Skin of body (tissue), 2 donors: Measurements from ENCODE around the gene ANO6. TPM values are rescaled to one million over a fixed set of nuclear protein-coding genes. Genes with fewer than 3 reads are reported as not detected.
"Not testable (repeated sequence)": the region's sequence is repeated elsewhere in the genome, so short reads cannot be mapped to it uniquely, and the experiment has no call there.

Experiments
- DNase-seq: peaks from one replicate; lab custom pipeline; 2025; lab: John Stamatoyannopoulos, UW
- total RNA-seq: library from RNA; depleted of rRNA; stranded (reverse); fragments of >200 nt; gene quantifications from one replicate; pipeline ENCODE4 v1.2.3, GENCODE V29; 2014

ANO6 gene
- total RNA-seq, 1 donor from 2014 or later: 55.6 TPM

DNA sequence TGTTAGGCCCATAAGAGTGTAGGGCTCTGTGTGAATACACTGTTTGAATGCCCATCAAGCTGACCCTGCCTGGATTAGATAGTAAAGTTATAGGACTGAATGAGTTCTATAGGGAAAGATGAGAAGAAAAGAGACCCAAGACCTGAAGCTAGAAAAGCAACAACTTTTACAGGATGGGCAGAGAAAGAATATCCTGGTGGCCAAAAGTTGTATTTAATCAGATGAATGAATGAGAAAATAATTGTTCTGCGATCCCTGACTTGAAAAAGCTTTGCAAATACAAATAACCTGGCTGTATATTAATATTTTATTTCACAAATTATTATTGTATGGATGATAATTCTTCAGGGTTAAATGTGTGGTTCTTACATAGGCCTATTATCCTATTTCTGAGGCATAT is 2.8 kb upstream of the ANO6 start:
- no peak for DNase-seq

DNA sequence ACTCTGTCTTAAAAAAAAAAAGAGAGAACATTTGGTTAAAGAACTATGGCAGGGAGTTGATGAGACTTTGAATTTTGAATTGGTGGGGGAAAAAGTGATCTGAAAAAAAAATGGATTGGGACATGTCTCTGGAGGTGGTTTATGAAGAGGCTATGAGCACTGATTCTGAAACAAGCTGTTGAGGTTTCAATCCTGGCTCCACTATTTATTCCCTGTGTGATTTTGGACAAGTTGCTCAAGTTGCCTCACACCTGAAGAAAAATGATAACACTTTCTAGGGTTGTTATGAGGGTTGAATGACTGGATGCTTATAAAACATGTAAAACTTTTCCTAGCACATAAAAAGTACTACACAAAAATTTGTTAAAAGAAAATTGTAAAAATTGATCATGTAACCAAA is 1.8 kb upstream of the ANO6 start:
- DNase-seq: no peak

DNA sequence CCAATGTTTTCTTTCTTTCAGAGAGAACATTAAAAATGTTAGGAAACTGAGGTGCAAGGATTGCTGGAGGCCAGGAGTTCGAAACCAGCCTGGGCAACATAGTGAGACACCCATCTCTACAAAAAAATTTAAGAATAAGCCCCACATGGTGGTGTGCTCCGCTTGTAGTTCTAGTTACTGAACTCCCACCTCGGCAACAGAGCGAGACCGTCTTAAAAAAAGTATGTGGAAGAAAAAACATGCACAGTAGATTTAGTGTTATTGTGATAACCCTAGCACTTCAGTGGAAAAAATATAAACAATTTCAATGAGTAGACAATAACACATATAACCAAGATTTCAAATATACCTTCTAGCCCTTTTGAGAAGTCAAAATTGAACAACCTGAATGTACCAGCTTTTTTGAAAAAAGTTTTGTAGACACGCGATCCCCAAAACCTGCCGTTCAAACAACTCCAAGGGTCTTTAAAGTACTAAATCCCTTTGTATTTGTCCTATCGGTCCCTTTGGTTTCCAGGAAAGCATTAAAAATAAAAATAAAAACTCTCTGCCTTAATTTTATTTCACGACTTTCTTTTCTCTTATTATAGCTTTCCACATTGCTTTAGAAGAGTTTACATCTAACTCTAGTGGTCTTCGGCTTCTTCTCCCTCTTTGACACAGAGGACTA is 1.0 kb upstream of the ANO6 start:
- DNase-seq: peak; percentile 54

DNA sequence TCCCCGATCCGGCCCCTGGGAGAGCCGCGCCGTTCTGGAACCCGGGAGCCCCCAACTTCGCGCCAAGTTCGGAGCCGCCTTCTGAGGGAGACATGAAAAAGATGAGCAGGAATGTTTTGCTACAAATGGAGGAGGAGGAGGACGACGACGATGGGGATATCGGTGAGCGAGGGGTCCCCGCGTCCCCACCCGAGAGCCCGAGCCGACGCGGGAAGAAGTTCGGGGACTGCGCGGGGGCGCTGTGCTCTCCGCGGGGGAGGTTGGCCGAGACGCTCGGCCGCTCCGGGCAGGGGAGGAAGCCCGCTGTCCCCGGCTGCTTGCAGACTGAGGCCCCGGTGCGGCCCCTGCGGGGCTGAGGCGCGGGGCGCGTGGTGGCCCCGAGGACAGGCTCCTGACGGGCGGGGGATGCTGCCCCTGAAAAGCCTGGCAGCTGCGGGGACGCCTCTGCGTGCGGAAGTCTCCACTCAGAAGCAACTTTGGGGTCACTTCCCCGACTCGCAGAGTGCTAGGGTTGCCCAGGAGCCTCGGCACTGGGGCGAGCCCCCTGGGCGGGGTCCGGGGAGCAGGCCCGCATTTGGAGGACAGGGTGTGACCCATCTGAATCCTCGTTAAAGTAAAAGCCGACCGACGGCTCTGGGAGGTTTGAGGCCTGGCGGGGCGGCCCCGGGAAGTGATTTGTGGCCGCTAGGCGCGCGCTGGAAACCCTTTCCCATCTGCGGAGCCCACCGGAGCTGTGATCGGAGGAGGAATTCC is 511 bp downstream of the ANO6 start:
- peak; percentile 75 for DNase-seq

DNA sequence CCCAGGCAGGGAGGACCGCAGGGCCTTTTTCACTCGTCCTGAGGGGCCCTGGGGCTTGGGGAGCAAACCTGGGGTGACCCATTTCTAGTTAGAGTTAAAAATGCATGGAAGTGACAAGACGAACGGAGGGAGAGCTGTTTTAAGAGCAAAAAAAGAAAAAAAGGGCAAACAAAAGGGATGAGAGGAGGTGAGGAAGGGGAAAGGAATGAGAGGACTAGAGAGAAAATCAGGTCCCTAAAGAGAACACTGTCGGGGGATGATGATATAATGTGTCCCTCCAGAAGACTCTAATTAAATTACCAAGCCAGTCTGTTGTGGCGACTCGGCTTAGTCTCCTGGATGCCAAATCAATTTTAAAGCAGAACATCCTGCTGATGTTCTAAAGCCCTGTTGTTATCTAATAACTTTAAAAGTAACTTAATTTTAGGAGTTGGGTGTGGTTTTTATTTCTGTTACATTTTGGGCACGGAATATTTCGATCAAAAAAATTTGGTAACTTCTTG is 1.1 kb downstream of the ANO6 start:
- no peak for DNase-seq

DNA sequence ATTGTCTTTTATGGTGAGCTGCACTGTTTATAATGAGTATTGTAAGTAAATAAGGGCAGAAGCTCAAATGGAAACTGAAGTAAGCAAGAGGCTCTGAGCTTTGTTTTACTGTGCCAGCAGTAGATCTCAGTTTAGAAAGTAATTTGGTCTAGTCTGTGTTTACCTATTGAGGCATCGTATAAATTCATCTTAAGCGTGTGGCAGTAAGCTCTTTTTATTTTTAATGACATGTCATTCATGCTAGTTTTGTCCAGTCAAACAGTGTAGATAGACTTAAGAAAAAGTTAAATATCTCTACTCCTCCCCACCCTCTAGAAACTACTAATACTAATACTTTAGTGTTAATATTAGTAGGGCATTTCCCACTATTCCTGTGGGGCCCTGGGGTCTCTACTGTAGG is 2.0 kb downstream of the ANO6 start:
- DNase-seq: no peak

DNA sequence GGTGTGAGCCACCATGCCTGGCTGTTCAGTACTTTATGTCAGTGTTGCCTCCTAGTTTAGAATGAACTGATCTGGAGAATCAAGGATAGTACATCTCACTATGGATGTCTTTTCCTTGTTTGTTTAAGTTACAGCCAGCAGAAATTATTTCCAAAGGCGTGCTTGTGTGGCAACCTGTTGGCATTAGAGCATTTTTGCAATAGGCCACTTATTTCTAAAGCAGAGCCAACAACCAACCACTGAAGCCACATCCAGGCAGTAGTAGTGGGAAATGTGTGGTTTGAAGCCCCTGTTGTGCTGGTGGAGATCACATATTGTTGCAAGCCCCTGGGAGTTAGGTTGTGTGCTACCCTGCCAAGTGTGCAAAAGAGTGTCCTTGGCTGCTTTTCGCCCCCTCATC is 3.7 kb downstream of the ANO6 start:
- DNase-seq: no peak

DNA sequence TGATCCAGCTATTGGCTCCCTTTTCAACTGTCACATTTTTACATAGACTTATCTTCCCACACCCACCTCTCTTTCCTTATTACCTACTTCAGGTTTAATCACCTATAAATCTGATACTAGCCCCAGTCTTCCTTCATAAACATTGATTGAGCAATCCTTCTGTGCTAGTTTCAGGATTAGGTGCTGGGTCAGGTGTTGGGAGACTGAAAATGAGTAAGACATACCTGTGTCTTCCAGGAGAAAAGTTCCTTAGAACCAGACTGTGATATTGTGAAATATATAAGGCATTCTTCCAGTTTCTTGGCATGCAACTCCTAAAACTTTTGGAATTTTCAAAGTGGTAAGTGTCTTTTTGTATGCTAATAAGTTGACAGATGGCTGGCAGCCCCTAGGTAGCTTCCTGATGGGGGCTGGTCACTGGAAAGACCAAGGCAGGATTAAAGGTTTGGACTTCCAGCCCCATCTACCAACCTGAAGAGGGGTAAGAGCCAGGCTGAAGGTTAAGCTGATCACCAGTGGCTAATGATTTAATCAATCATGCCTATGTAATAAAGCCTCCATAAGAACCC is 4.6 kb downstream of the ANO6 start:
- no peak for DNase-seq

DNA sequence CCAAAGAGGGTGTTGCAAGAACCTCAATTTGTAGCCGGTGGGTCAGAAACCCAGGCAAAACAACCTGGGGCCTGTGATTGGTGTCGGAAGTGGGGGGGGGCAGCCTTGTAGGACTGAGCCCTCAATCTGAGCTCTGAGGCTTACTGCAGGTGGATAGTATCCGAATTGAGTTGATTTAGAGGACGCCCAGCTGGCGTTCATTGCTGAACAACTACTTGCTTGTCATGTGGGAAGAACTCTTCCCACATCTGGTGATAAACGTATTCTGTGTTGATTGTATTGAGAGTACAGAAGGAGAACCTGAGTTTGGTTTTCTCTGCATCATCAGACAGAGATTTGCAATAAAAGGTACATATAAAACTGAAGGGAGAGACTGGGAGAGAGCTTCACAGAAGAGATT is 5.1 kb downstream of the ANO6 start:
- DNase-seq: no peak

DNA sequence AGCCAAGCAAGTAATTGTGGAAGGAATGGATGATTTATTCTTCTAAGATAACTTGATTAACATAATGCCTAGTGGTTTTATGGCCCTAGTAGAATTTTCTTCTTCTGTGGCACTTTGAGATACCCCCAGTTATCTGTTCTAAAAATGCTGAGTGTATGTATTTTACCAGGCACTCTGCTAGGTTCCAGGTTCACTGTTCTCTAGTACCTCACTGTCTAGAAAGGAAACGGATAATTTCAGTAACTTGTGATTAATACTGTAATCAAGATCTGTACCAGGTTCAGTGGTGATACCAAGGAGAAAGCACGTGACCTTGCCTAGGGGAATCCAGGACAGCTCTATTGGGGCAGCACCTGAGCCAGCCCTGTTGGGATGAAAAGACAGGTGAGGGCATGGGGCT is 8.0 kb downstream of the ANO6 start:
- no peak for DNase-seq

DNA sequence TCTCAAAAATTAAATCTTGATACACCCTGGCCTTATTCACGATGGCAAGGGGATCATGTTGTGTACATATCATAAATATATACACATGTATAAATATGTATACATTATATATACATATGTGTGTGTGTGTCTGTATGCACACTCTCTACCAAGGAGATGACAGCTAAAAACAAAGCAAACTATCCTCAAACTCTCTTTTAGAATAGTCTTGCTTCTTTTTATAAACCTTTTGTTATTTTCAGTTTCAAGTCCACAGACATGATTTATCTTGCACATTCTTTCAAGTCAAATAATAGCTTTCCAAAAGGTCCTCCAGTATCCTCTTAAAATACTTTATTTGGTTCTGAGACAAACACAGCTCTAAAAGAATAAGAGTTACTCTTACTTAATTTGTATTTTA is 8.4 kb downstream of the ANO6 start:
- DNase-seq: no peak

DNA sequence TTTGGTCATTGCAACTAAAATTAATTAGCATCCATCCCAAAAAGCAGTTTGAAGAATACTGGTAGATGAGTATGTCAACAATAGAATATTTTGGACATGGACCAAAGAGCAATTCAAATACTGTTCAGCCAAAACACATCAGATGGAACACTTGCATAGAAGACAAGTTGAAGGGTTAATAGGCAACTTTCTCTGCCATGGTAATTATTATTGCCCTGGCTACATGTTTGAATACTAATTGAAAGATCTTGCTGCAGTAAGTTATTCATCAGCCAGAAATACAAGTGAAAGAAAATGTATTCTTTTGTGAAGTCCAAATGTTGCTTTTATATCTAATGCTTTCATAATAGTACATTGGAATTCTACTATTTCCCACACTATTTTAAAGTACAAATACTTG is 10.1 kb downstream of the ANO6 start:
- DNase-seq: no peak

DNA sequence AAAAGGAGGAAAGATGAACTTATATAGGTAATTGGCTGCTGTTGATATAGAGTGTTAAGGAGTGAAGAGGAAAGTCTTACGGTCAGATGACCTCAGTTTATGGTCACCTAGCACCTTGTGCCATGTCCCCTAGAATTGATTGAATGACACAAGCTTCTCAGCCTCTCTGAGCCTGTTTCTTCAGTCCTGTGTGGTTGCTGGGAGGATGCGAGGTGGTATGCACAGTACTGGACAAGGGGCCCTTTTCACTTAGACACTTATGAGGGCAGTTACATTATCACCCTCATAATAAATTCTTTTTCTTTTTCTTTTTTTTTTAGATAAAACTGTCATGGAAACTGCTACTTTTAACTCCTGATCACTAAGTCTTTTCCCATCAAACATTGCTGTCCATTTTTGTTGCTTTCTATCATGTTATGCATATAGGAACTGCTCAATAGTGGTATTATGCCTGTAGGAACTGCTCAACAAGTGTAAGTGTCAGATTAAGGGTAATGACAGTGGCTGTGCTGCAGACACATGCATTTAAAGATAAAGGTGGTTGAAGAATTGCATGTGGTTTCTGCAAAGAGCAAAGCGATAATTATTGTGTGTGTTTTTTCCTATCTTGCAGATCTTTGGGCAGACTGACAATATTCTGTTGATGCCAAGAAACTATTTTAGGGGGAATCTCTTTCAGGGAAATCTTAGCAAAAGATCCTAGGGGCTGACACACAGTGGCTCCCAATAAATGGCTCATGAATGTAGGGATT is 11.6 kb downstream of the ANO6 start:
- no peak for DNase-seq

DNA sequence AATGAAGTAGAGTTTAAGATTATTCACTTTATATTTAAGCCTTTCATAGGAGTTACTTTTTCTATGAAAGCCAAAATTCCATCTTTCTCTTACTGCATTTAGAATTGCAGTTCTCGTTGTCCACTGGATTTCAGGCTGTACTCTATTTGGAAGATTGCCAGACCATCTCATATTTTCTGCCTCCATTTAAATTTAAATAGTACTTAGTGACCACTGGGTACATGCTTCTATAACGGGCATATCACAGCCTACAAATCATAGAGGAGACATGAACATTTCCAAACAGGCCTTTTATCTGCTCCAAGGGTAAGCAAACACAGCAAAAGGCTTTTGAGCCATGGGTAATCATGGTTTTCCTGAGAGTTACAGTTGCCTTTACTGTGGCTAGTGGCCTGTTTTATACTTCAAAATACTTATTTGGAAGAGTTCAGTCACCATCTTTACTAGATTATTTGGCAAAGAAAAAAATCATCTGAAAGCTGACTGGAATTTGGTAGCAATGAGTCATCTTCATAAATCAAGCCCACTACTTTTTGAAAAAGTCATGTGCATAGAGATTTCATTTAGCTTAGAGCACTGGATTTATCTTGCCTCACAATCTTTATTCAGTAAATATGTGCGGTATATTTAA is 15.7 kb downstream of the ANO6 start:
- peak; percentile 8 for DNase-seq

DNA sequence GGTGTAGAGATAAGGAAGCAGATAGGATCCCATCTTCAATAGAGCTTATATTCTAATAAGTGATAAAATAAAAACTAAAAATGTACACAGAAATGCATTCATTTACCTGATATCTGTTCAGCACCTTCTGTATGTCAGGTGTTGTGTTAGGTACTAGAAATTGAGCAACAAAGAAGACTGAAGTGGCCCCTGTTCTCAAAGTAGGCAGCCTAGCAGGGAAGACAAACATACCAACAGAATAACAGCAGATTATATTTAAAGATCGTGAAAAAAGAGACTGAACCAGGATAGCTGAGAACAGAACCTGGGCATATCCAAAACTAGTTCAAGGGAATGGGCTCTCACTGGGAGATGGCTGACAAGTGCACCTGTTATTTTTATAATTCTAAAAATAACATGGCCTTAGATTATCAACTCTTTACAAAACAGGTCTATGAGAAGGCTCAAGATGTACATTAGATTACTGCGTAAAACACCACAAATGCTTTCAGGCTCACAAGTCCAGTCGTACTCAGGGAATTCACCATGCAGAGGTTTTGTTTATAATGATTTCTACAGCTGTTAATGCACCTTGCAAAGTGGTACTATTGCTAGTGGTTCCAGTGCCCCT is 16.4 kb downstream of the ANO6 start:
- DNase-seq: no peak

DNA sequence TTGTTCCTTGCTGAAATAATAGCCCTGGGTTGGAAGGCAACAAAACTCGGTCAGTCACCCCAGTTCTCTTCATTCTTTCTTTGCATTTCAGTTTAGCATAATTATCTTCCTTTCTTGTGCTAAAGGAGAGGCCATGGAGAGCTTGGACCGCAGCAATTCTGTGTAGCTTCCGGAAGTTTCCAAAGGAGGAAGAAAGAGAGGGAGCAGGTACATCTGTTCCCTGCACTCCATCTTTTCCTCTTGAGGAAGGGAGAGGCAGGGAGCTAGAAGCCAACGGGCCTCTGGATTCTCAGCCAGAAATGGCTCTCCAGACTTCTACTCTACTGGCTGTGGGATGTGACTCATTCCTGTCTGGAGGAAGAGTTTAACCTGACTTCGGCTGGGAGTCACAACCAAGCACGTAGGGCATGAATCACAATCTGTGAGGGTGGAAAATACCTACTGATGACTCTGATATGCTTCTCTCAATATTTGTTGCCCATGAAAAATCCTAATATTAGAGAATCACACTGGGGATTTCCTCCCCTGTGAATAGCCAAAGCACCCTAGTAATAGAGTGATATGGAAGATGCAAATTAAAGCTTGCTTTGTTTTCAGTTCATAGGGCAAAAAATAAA is 17.0 kb downstream of the ANO6 start:
- DNase-seq: no peak

DNA sequence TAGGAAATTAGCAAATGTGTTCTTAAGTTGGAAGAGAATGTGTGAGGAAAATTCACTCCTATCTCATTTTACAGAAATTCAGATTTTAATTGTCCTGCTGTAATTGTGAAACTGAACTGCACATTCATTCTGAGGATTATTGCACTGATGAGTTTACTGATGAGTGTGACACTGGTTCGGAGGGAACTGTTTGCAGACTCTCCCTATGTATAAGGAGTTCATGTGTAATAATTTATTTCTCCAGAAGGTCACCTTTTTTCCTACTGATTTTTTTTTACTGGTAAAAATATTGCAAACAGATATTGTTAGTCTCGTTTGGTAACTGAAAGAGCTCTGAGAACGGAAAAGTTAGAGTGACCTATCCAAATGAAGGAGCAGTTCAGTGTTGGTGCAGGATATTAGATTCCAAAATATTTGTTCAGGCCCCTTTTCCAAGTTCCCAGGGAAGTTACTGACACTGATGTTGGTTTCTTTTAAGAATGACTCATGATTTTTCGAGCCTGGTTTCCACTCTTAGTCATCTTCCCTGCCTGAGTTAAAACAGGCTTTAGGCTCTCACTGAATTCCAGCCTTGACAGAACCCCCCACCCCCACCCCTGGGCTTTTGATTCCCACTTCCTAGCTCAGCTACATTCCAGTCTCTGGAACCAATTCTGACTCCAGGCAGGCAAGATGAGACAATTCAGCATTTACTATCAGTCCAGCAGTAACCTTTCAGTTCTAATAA is 18.4 kb downstream of the ANO6 start:
- peak; percentile 88 for DNase-seq

DNA sequence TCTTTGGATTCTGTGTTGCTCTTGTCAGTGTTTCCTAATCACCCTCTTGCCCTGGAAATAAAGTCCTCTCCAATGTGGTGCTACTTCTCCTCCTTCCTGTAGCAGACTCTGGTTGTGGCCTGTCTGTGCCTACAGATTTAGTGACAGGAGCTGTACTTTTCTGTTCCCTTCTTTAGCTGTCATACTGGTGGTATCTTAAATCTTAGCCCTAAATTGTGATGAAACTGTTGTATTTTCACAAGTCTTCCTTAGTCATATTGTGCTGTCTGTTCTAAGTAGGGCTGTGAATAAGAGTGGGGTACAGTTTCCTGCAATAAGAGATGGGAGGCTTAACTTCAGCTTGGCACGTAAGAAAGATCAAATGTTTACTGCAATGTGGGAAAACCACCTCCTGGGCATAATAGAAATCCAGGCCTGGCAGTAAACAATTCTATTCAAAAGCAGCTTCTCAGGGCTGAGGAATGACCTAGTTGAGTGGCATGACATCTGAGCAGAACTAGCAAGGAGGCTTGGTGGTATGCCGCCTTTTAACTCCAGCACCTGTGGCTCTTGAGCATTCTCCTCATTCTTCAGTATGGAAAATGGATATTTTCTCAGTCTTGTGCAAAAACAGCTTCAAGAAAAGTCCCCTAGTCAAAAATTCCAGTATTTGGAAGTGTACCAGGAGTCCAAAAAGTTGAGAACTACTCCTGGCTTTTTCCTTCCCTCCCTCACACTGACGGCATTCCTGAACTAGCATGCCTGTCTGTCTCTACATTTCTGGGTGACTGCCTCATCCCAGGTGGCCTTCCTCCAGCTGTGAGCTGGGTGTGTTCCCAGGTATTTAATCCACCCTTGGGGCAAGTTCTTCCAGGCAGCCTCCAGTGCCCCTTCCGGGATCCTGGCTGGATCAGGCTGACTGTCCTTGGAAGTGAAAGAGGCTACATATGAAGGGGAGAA is 19.5 kb downstream of the ANO6 start:
- no peak for DNase-seq

DNA sequence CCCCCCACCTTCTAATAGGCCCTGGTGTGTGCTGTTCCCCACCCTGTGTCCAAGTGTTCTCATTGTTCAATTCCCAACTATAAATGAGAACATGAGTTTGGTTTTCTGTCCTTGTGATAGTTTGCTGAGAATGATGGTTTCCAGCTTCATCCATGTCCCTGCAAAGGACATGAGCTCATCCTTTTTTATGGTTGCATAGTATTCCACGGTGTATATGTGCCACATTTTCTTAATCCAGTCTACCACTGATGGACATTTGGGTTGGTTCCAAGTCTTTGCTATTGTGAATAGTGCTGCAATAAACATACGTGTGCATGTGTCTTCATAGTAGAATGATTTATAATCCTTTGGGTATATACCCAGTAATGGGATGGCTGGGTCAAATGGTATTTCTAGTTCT is 20.5 kb downstream of the ANO6 start:
- DNase-seq: not testable (repeated sequence)
